IPS-18c (cell line): ENCODE measurements around the gene NAV1.
"Not testable (repeated sequence)": the region's sequence is repeated elsewhere in the genome, so short reads cannot be mapped to it uniquely, and the experiment has no call there.

Source experiments
- H3K4me3 ChIP-seq: 2 replicates; pipeline ENCODE4 v1.7.0; 2013; ENCODE audit warnings: low read depth, mild to moderate bottlenecking, low read length, moderate library complexity; ENCODE audit not compliant: insufficient read depth
- H3K9me3 ChIP-seq: one replicate; pipeline ENCODE4 v1.6.1; 2013; ENCODE audit warnings: mild to moderate bottlenecking, low read length, moderate library complexity; ENCODE audit not compliant: control insufficient read depth, insufficient read depth

The NAV1 gene, protein sequence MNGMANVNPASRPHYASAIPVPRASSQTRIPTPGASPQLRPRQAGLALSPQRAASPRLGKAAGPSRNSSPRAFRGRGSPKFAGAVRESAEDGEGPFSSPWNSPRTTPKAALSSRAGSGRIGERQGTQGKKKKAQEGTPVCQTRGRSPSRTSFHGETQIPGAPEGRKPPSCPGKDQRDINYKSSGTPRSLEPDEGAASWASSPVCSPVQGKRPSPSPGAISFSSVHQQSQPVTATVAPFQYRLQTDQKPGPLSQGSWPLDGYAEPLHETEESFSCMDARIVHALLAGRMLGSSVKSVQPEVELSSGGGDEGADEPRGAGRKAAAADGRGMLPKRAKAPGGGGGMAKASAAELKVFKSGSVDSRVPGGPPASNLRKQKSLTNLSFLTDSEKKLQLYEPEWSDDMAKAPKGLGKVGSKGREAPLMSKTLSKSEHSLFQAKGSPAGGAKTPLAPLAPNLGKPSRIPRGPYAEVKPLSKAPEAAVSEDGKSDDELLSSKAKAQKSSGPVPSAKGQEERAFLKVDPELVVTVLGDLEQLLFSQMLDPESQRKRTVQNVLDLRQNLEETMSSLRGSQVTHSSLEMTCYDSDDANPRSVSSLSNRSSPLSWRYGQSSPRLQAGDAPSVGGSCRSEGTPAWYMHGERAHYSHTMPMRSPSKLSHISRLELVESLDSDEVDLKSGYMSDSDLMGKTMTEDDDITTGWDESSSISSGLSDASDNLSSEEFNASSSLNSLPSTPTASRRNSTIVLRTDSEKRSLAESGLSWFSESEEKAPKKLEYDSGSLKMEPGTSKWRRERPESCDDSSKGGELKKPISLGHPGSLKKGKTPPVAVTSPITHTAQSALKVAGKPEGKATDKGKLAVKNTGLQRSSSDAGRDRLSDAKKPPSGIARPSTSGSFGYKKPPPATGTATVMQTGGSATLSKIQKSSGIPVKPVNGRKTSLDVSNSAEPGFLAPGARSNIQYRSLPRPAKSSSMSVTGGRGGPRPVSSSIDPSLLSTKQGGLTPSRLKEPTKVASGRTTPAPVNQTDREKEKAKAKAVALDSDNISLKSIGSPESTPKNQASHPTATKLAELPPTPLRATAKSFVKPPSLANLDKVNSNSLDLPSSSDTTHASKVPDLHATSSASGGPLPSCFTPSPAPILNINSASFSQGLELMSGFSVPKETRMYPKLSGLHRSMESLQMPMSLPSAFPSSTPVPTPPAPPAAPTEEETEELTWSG (N-terminal part only)

DNA sequence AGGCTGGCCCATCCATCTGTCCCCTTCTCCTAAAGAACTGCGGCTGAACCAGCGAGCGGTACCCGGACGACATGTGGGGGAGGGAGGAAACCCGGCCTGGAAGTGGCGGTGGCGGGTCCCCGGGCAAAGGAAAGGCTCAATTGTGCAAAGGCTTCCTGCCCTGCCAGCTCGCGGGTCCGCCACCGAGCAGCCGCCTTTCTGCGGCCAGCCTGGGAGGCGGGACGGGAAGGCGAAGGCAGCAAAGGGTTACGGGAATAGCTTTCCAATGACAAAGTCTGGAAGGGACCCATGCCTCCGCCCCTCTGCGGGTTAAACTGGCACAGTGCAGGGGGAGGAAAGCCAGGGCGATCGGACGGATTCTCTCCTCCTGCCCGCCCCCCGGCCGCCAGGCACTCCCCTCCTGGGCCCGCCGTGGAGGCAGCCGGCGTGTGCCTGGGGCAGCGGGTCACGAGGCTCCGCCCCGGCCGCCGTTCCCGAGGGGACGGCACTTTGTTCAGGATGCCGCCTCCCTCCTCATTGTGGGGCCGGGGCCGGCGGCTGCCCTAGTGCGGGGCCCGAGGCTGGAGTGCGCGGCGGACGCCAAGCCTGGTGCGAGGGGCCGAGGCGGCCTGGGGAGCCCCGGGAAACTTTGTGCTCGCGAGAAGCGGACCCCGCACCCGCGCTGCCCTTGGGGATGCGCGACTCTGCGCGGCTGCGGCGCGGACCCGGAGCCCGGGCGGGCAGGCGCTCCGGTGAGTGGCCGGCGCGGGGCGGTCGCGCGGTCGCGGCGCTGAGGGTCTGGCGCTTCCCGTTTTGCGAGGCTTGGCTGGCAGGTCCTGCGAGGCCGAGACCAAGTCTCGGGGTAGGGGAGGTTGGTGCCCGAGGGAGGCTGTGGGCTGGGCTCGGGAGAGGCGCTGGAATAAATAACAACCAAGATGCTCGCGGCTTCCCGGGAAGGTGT, at the start of gene NAV1:
Gene NAV1, plus strand, starts transcription at position 516 of the 940 bp plus-strand sequence. CDS start 83,758 bp downstream, outside the sequence.
- peak within 1 kb of the TSS; percentile 65 for H3K4me3 ChIP-seq
- no peaks in the 10 kb centered on the region for H3K9me3 ChIP-seq

DNA sequence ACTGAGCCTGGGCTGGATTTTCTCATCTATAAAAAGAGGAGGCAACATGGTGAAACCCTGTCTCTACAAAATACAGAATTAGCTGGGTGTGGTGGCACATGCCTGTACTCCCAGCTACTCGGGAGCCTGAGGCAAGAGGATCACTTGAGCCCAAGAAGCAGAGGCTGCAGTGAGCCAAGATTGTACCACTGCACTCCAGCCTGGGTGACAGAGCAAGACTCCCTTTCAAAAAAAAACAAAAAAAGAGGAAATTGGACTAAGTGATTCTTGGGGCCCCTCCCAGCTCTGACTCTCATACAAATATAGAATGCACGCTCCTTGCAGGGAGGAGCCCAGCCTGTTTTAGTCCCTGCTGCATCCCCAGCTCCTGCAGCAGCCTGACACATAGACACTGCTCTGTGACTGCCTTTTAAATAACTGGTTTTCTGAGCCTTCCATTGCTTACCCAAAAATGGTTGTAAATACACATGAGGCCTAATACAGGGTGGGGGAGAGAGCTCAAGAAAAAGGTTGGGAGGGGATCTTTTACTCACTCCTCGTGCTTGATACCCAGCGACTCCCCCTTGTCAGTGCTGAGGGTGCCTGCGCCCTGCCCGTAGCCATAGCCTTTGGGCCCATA, 49.2 kb upstream of the NAV1 start:
- Histone ChIP-seq H3K4me3 (no peak overlapping the region), H3K9me3 (no peaks in the 10 kb centered on the region)

DNA sequence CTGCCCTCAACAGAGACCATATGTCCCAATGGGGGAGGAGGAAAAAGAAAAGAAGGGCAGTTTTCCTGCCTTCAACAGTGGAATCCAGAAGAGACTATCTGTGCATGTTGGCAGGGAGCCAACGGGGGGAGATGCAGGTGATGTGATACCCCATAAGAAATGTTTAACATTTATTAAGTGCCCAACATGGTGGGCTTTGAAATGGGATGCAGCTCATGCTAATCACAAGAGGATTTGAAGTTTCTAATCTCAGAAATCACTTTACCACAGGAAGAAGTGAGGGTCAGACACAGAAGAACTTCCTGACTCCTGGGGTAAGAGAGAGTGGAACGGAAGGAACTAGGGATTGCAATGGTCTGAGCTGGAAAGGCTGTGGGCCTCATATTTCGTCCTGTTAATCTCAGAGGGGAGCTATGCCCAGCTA, 48.2 kb upstream of the NAV1 start:
- H3K9me3 ChIP-seq: no peaks in the 10 kb centered on the region
- no peak overlapping the region for H3K4me3 ChIP-seq

DNA sequence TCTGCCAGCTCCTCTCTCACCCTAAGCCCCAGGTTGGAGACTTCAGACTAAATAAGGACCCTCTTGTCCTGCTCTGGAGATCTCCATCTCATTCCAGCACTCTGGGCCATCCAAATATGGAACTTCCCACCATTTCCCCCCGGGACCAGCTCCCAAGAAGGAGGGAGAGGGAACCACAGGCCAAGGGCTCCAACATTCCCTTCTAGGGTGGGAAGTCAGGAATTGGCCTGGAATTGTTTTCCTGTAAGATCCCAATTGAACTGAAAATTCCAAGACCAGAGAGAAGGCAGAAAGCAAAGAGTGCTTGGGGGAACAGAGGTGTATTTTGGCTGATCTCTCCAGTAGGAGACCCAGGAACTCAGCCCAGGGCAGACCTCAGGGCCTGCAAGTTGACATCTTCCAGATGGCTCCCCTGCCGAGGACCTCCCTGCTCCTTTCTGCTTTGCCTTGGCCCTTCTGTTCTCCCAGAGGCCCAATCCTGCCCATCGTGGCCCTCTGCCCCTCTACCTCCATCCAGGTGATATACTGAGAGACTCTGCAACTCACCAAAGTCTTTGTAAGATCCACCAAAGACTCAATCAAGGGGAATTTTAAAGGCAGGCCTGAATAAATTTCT, 46.9 kb upstream of the NAV1 start:
- Histone ChIP-seq H3K4me3 (no peak overlapping the region), H3K9me3 (no peaks in the 10 kb centered on the region)

DNA sequence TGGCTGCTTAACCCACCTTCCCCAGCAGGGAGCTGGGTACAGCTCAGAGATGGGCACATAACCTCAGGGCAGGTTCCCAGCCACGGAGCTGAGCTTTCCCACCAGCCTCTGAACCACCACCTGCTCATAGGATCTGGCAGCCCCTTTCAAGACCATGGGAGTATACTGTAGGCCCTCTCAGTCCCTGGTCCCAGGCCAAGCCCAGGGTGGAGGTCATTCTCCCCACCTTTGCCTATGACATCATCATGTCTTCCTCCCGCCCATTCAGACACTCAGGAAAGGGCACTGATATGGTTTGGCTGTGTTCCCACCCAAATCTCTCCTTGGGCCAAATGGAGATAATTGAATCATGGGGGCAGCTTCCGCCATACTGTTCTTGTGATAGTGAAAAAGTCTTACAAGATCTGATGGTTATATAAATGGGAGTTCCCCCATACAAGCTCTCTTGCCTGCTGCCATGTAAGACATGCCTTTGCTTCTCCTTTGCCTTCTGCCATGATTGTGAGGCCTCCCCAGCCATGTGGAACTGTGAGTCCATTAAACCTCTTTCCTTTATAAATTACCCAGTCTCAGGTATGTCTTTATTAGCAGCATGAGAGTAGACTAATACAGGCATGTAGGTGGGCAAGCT, 45.8 kb upstream of the NAV1 start:
- not testable (repeated sequence) for H3K4me3 ChIP-seq, H3K9me3 ChIP-seq

DNA sequence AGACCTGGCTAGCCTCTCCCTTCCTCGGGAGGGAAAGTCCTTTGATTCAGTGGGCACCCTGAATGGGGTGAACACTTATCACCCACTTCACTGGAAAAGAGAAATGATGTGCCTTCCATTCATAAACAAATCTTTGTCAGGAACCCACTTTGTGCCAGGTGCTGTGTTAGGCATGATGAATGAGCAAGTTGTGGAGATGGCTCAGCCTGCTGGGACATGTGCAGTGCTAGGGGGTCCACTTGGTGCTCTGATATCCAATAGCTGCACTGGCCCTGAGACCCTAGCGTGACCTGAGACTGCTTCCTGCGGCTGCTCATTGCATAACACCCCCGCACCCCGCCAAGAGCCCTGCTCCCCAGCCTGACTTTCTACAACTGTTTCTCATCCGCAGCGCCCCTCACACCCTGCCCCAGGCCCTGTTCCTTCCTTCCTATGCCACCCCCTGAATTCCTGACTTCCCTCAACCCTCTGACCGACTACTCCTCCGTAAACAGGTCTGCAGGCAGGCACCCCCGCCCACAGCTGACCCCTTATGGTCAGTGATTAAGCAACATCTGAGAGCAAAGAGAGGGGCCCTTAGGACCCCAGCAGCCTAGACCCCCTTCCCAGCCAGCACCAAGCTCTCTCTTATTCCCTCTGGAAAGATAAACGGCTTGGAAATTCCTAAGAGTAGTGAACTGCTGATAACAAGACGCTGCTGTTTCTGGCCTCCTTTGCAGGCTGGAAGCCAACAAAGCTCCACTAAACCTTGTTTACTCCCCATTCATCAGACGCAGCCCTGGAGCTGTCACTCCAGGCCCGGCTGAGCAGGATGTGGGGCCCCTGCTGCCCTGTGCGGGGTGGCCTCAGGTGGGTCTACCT, 44.9 kb upstream of the NAV1 start:
- Histone ChIP-seq H3K4me3 (peak overlapping the region; percentile 10; the same call in 1 of the 2 replicates), H3K9me3 (no peaks in the 10 kb centered on the region)

DNA sequence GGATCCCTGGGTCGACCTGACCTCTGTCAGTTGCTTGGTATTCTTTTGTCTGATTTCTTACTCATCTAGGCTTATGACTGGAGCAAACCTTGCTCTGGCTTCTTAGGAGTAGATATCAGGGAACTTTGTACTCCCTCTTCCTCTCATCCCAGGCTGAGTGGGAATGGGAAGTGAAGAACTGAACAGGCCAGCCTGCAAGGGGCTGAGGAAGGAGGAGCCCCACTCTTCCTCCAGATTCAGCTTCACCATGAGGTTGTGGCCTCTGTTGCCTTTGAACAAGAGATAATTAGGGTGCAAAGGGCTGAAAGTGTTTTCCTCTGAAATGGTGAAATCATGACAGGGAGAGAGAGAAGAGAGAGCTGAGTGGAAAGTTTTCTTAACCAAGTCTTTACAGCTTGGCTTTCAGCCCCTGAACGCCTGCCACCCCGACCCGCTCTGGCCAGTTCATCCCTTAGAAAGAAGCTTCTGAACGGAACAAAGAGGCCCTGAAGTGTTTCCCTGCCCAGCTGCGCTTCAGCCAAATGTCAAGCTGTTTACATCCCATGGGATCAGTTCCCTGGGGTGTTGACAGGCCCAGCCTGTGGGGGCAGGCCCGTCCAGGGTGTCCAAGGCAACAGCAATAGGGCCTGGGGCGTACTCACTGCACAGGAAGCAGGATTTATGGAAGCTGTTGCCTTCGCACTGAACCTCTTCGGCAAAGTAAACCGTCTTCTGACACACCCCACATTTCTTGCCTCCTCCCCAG, 43.2 kb upstream of the NAV1 start:
- Histone ChIP-seq H3K4me3 (no peak overlapping the region), H3K9me3 (no peaks in the 10 kb centered on the region)

DNA sequence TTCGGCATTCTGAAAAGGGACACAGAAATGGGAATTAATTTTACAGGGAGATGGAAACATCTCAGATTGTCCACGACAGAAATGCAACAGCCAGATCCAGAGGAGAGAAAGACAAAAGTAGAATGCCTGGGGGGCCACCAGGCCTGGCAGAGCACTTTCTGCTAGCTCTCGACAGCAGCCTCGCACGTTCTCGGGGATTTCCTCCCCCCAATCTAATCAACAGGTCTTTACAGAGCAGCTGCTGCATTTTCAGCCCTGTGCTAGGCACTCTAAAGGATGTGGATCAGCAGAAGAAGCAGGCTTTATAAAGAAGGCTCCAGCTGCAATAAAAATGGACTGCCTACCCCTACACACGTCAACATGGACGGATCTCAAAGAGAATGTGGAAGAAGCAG, 42.6 kb upstream of the NAV1 start:
- no peak overlapping the region for H3K4me3 ChIP-seq
- H3K9me3 ChIP-seq: no peaks in the 10 kb centered on the region

DNA sequence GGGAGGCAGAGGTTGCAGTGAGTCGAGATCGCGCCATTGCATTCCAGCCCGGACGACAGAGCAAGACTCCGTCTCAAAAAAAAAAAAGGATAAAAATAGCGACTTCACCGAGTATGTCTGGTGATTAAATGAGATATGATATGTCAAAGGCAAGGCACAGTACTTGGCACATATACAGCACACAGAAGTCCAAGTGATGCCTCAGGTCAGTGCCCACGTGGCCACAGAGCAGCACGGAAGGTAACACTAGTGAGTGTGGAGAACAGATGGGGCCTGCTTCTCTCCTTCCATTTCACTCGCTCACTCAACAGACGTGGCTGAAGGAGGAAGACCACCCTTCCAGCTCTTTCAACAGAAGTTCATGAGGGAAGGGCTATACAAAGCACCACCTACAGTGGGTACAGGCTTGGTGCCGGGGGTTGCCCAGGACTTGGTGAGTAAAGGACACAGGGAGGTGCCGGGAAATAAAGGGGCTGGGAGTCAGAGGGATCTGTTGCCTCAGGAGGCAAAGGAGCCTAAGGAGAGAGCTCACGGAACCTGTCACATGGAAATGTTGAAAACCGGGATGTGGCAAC, 40.9 kb upstream of the NAV1 start:
- H3K9me3 ChIP-seq: no peaks in the 10 kb centered on the region

DNA sequence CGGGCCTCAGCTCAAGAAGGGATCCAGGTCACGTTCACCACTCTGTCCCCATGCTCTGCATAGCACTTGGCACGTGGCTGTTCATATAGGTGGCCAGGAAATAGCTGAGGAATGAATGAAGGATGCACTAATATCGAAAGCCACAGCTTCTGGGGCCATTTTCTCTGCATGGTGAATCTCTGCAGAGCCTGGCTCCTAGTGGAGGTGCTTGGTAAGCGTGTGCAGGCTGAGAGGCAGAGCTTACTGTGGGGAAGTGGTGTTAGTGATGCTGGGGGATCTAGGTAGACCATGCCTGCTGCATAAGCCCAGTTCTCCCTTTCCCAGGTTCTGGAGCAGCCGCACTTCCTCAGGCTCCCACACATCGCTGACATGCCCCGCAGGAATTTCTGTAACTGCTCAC, 40.3 kb upstream of the NAV1 start:
- Histone ChIP-seq H3K4me3 (no peak overlapping the region), H3K9me3 (no peaks in the 10 kb centered on the region)

More for the DNA sequence above, 40.9 kb upstream of the NAV1 start:
- H3K4me3 ChIP-seq: no peak overlapping the region

DNA sequence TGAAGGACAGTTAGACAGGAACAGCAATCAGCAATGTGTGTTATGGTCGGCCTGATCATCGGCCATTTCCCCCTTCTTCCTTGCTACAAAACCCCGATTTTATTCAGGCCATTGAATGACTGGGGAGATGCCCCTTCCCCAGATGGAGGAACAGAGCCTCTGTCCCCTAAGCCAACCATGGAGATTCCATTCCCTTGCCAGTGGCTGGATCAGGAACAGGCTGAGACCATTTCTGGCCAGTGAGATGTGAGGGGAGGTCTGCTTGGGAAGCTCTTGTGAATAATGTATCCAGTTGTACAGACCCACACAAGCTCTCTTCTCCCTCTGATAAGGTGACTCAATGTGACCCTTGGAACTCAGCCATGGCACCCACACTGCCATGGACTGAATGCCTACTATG, 39.7 kb upstream of the NAV1 start:
- Histone ChIP-seq H3K9me3 (no peaks in the 10 kb centered on the region), H3K4me3 (no peak overlapping the region)

DNA sequence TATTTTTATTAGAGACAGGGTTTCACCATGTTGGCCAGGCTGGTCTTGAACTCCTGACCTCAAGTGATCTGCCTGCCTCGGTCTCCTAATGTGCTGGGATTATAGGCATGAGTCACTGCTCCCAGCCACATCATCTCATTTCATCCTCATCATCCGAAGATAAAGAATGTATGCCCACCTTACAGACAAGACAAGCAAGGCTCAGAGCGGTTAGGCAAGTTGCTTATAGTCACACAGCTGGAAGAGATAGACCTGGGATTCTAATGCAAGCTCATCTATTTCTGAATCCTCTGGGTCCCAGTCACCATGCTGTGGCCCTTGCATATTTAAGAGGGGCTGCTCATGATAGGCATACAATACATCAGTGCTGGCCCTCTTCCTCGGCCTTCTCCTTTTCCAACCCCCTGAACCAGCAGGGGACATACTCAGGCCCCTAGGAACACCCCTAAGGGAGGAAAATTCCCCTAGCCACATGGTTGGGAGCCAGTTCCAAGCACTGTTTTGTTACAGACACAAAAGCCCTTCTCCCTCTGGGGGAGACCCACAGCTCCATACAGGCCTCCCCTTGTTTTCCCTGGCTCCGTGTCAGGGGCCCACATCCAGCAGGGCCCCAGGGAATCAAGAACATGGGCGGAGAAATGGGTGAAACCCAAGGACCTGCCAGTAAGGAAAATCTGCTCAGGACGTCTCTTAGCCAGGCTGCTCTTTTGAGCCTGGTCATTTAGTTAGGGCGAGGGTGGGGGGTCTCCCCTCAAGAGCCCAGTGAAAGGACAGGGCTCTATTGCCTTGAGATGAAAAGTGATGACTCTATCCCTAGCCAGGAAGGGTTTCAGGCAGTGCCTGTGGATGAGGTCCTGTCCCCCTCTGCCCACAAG, 38.9 kb upstream of the NAV1 start:
- Histone ChIP-seq H3K4me3 (no peak overlapping the region), H3K9me3 (no peaks in the 10 kb centered on the region)

DNA sequence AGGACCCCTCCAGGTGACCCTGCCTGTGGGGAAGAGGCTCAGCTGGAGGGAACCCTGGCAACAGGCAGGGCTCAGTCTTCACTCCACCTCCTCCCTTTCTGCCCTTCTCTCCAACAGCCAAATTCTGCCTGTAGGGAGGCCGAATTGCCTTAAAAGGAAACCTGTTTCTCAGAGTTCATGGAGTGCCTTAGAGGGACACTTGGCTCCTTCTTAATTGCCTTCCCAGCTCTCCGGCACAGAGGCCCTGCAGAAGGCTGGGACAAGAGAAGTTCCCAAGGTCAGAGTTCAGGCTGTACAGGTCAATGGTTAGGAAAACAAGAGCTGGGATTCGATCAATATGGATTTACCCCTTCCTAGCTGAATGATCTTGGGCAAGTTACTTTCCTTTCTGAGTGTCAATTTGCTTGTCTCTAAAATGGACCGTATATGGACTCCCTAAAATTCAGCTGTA, 38.2 kb upstream of the NAV1 start:
- no peak overlapping the region for H3K4me3 ChIP-seq
- H3K9me3 ChIP-seq: no peaks in the 10 kb centered on the region
